ENCODE data around the gene WDR88. TPM values are rescaled to one million over a fixed set of nuclear protein-coding genes. Genes with fewer than 3 reads are reported as not detected.
"Not testable (repeated sequence)": the region's sequence is repeated elsewhere in the genome, so short reads cannot be mapped to it uniquely, and the experiment has no call there.

Gene WDR88
- total RNA-seq, 2 donors from 2014 or later = not detected

- no peak overlapping the region for H3K27ac Mint-ChIP-seq
- DNase-seq (ENCODE audit: low spot score in 2 of 2) = no peak
- ATAC-seq = no peak
- no peaks in the 10 kb centered on the region for H3K9me3 Mint-ChIP-seq
- no peaks in the 10 kb centered on the region for H3K36me3 Mint-ChIP-seq
Observed at GRCh38 chr19:33199441-33200265, 67.7 kb downstream of the WDR88 start.

- Mint-ChIP-seq H3K9me3 (no peaks in the 10 kb centered on the region), H3K36me3 (no peaks in the 10 kb centered on the region), H3K27ac (no peak overlapping the region)
- DNase-seq (ENCODE audit: low spot score in 2 of 2) (no peak), ATAC-seq (no peak)
Observed at GRCh38 chr19:33201473-33201872, 69.6 kb downstream of the WDR88 start.

- ATAC-seq = no peak
- Mint-ChIP-seq H3K9me3 (no peaks in the 10 kb centered on the region), H3K36me3 (no peaks in the 10 kb centered on the region), H3K27ac (no peak overlapping the region)
- DNase-seq (ENCODE audit: low spot score in 2 of 2) = no peak
Observed at GRCh38 chr19:33201886-33202545, 70.1 kb downstream of the WDR88 start.

- no peaks in the 10 kb centered on the region for H3K36me3 Mint-ChIP-seq
- H3K27ac Mint-ChIP-seq = no peak overlapping the region
- no peak for ATAC-seq
- DNase-seq (ENCODE audit: low spot score in 2 of 2) = no peak
- no peaks in the 10 kb centered on the region for H3K9me3 Mint-ChIP-seq
Observed at GRCh38 chr19:33202546-33203507, 70.9 kb downstream of the WDR88 start.

- H3K27ac Mint-ChIP-seq = no peak overlapping the region
- no peak for DNase-seq (ENCODE audit: low spot score in 2 of 2)
- ATAC-seq = no peak
- H3K9me3 Mint-ChIP-seq = no peaks in the 10 kb centered on the region
- H3K36me3 Mint-ChIP-seq = no peaks in the 10 kb centered on the region
Observed at GRCh38 chr19:33203529-33203928, 71.6 kb downstream of the WDR88 start.

GRCh38 chr19:33204136-33204973, 72.4 kb downstream of the WDR88 start:
- no peaks in the 10 kb centered on the region for H3K36me3 Mint-ChIP-seq
- no peaks in the 10 kb centered on the region for H3K9me3 Mint-ChIP-seq
- H3K27ac Mint-ChIP-seq = no peak overlapping the region
- ATAC-seq = no peak
- DNase-seq (ENCODE audit: low spot score in 2 of 2) = no peak

GRCh38 chr19:33205110-33205509, 73.2 kb downstream of the WDR88 start:
- ATAC-seq (no peak), DNase-seq (ENCODE audit: low spot score in 2 of 2) (no peak)
- Mint-ChIP-seq H3K36me3 (no peaks in the 10 kb centered on the region), H3K27ac (no peak overlapping the region), H3K9me3 (no peaks in the 10 kb centered on the region)

GRCh38 chr19:33205531-33206260, 73.8 kb downstream of the WDR88 start:
- DNase-seq (ENCODE audit: low spot score in 2 of 2) (no peak), ATAC-seq (no peak)
- Mint-ChIP-seq H3K27ac (no peak overlapping the region), H3K36me3 (no peaks in the 10 kb centered on the region), H3K9me3 (no peaks in the 10 kb centered on the region)

GRCh38 chr19:33206261-33207039, 74.5 kb downstream of the WDR88 start:
- Mint-ChIP-seq H3K36me3 (no peaks in the 10 kb centered on the region), H3K27ac (no peak overlapping the region), H3K9me3 (no peaks in the 10 kb centered on the region)
- no peak for DNase-seq (ENCODE audit: low spot score in 2 of 2)
- no peak for ATAC-seq

GRCh38 chr19:33207040-33207620, 75.2 kb downstream of the WDR88 start:
- Mint-ChIP-seq H3K36me3 (no peaks in the 10 kb centered on the region), H3K27ac (no peak overlapping the region), H3K9me3 (no peaks in the 10 kb centered on the region)
- ATAC-seq (no peak), DNase-seq (ENCODE audit: low spot score in 2 of 2) (no peak)

- ATAC-seq = no peak
- DNase-seq (ENCODE audit: low spot score in 2 of 2) = no peak
- H3K27ac Mint-ChIP-seq = no peak overlapping the region
- H3K9me3 Mint-ChIP-seq = no peaks in the 10 kb centered on the region
- H3K36me3 Mint-ChIP-seq = no peaks in the 10 kb centered on the region
Observed at GRCh38 chr19:33207903-33208302, 76.0 kb downstream of the WDR88 start.

GRCh38 chr19:33208371-33208895, 76.5 kb downstream of the WDR88 start:
- Mint-ChIP-seq H3K36me3 (no peaks in the 10 kb centered on the region), H3K27ac (no peak overlapping the region), H3K9me3 (no peaks in the 10 kb centered on the region)
- ATAC-seq (no peak), DNase-seq (ENCODE audit: low spot score in 2 of 2) (no peak)

- DNase-seq (ENCODE audit: low spot score in 2 of 2) = no peak
- no peaks in the 10 kb centered on the region for H3K36me3 Mint-ChIP-seq
- no peak for ATAC-seq
- no peak overlapping the region for H3K27ac Mint-ChIP-seq
- H3K9me3 Mint-ChIP-seq = no peaks in the 10 kb centered on the region
Observed at GRCh38 chr19:33208904-33209849, 77.3 kb downstream of the WDR88 start.

GRCh38 chr19:33209850-33210230, 77.9 kb downstream of the WDR88 start:
- H3K27ac Mint-ChIP-seq = peak overlapping the region in 1 of 2 donors; percentile 14
- DNase-seq (ENCODE audit: low spot score in 2 of 2); H3K9me3 Mint-ChIP-seq; ATAC-seq; H3K36me3 Mint-ChIP-seq: not testable (repeated sequence)
